Tracheal epithelial cell (primary cell): Measurements from ENCODE around the gene PROKR1. TPM values are rescaled to one million over a fixed set of nuclear protein-coding genes. Genes with fewer than 3 reads are reported as not detected.

Experiments used
- total RNA-seq: library from RNA; depleted of rRNA; stranded (reverse); fragments of >200 nt; gene quantifications from 2 replicates; pipeline ENCODE4 v1.2.1, GENCODE V29; 2014

PROKR1 gene
- not detected in 2 replicates for total RNA-seq

DNA sequence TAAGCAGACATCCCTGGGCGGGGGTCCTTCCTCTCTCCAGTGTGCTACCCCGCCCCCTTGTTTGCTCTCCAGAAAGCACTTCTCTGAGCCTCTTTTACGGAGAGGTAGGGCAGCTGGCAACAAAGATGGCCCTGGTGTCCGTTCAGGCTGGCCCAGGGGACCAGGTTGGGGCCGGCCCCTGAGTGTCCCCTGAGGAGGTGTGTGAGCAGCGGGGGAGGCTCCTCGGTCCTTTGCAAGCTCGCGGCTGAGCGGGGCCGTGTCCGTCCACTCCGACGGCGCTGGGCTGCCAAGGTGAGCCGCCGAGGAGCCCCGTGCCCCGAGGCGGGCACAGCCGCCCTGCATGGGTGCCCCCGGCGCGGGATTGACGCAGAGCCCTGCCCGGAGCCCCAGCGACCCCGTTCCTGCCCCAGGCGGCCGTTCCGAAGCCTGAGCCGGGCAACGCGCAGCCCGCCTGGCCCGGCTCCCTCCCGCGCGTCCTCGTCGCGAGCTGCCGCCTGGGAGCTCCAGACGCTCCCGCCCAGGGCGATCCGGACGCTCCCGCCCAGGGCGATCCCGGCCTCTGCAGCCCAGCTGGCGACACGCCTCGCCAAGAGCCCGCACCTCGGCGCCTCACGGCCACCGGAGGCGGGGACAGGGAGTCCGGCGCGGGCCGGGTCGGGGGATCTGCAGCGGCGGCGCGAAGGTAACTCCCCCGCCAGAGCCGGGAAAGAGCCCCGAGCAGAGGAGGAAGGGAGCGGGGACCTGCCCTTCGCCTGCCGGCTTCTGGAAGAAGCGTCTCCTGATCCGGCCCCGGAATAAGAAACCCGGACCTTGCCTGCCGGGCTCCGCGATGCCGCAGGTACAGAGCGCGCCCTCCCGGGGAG, at the start of gene PROKR1:
TSS of gene PROKR1 (plus strand) at position 569 of the 863 bp plus-strand sequence. CDS start 2,243 bp downstream, outside the sequence.

Other genes with a start within 250 kb of the PROKR1 start
- gene FBXO48, start 176.3 kb upstream of the PROKR1 start, total RNA-seq: 0.24 and 0.64 TPM in 2 replicates
- gene APLF, start 176.0 kb upstream of the PROKR1 start, total RNA-seq: 5.1 and 6.3 TPM in 2 replicates
- gene ARHGAP25, start 91.2 kb downstream of the PROKR1 start, total RNA-seq: 0.43 and 2.4 TPM in 2 replicates
- gene BMP10, start 227.8 kb downstream of the PROKR1 start, total RNA-seq: not detected in 2 replicates